Subcutaneous abdominal adipose tissue (tissue), 5 donors: ENCODE results near the gene LRRC15.

ENCODE experiments used
- H3K27ac ChIP-seq: one replicate; pipeline ENCODE4 v1.7.0; 2013; ENCODE audit warnings: low read depth, mild to moderate bottlenecking, inconsistent platforms, low read length, moderate library complexity
- H3K27me3 ChIP-seq, 5 donors: one replicate each; pipeline ENCODE4 v1.7.0; 2013; ENCODE audit warnings: low read length in 5 of 5, inconsistent platforms in 1 of 5; ENCODE audit not compliant: control insufficient read depth in 5 of 5, insufficient read depth in 4 of 5
- H3K36me3 ChIP-seq, 5 donors: one replicate each; pipeline ENCODE4 v1.7.0; 2013; ENCODE audit warnings: low read length in 5 of 5; ENCODE audit not compliant: control insufficient read depth in 5 of 5, insufficient read depth in 5 of 5
- H3K4me1 ChIP-seq, 5 donors: one replicate each; pipeline ENCODE4 v1.7.0; 2013; ENCODE audit warnings: low read length in 5 of 5, mild to moderate bottlenecking in 3 of 5, moderate library complexity in 1 of 5; ENCODE audit not compliant: control insufficient read depth in 5 of 5, insufficient read depth in 5 of 5
- H3K4me3 ChIP-seq, 5 donors: one replicate each; pipeline ENCODE4 v1.7.0; 2013; ENCODE audit warnings: low read length in 5 of 5, low read depth in 1 of 5
- H3K9ac ChIP-seq, 5 donors: one replicate each; pipeline ENCODE4 v1.7.0; 2013; ENCODE audit warnings: low read length in 5 of 5, mild to moderate bottlenecking in 4 of 5, moderate library complexity in 3 of 5
- H3K9me3 ChIP-seq, 5 donors: one replicate each; pipeline ENCODE4 v1.7.0; 2013; ENCODE audit warnings: low read length in 5 of 5; ENCODE audit not compliant: control insufficient read depth in 5 of 5
- donor health status: healthy.
- donor health status: healthy.
- donor health status: healthy.
- donor health status: healthy.
- donor health status: healthy.

The LRRC15 gene

DNA sequence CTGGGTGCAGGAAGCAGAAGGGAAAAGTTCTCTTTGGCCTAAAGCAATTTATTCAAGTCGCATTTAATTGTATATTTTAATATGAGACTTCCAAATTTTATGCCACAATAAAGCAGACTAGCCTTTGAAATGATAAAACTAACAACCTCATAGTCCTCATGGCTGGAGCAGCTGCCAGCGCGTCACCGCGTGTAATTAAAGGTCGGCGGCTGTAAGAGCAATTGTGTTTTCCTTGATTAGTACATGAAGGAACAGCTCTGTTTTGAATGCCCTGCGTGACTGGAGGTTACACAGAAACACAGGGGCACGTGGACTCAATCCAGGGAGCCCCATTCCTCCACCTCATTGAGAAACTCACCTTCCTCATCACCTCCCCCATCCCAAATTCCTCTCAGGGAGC, 10.1 kb upstream of the LRRC15 start:
- H3K36me3 ChIP-seq = no peaks in the 10 kb centered on the region
- H3K4me1 ChIP-seq = peaks cover 0 to 4% (median 0%) of the 10 kb centered on the region in 5 donors
- no peak overlapping the region for H3K4me3 ChIP-seq
- peaks cover 3 to 26% (median 21%) of the 10 kb centered on the region in 5 donors for H3K27me3 ChIP-seq
- H3K27ac ChIP-seq = no peak overlapping the region
- H3K9ac ChIP-seq = no peak overlapping the region
- H3K9me3 ChIP-seq = no peaks in the 10 kb centered on the region

- no peaks in the 10 kb centered on the region for H3K36me3 ChIP-seq
- H3K4me3 ChIP-seq = no peak overlapping the region
- H3K27me3 ChIP-seq = peaks cover 3 to 26% (median 19%) of the 10 kb centered on the region in 5 donors
- H3K27ac ChIP-seq = no peak overlapping the region
- H3K4me1 ChIP-seq = peaks cover 0 to 4% (median 0%) of the 10 kb centered on the region in 5 donors
- H3K9me3 ChIP-seq = no peaks in the 10 kb centered on the region
- H3K9ac ChIP-seq = no peak overlapping the region
These were observed 9.7 kb upstream of the LRRC15 start for GRCh38 chr3:194379231-194379630.

- Histone ChIP-seq H3K27me3 (peaks cover 3 to 23% (median 11%) of the 10 kb centered on the region in 5 donors), H3K9ac (no peak overlapping the region), H3K9me3 (no peaks in the 10 kb centered on the region)
These were observed 8.2 kb upstream of the LRRC15 start for GRCh38 chr3:194377708-194378107.

DNA sequence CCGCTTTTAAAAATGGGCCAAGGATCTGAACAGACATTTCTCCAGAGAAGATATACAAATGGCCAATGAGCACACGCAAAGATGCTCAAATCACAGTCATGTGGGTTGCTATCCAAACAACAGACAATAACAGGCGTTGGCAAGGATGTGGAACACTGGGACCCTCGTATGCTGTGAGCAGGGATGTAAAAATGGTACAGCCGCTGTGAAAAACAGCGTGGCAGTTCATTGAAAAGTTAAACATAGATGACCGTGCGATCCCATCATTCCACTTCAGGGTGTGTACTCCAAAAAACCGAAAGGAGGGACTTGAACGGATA, 6.7 kb upstream of the LRRC15 start:
- Histone ChIP-seq H3K27ac (no peak overlapping the region), H3K36me3 (no peaks in the 10 kb centered on the region), H3K9me3 (no peaks in the 10 kb centered on the region), H3K4me1 (peaks cover 0 to 4% (median 0%) of the 10 kb centered on the region in 5 donors), H3K27me3 (peaks cover 3 to 24% (median 11%) of the 10 kb centered on the region in 5 donors), H3K9ac (no peak overlapping the region), H3K4me3 (no peak overlapping the region)

More at GRCh38 chr3:194377708-194378107, 8.2 kb upstream of the LRRC15 start:
- Histone ChIP-seq H3K4me3 (no peak overlapping the region), H3K36me3 (no peaks in the 10 kb centered on the region), H3K4me1 (peaks cover 0 to 4% (median 0%) of the 10 kb centered on the region in 5 donors), H3K27ac (no peak overlapping the region)

DNA sequence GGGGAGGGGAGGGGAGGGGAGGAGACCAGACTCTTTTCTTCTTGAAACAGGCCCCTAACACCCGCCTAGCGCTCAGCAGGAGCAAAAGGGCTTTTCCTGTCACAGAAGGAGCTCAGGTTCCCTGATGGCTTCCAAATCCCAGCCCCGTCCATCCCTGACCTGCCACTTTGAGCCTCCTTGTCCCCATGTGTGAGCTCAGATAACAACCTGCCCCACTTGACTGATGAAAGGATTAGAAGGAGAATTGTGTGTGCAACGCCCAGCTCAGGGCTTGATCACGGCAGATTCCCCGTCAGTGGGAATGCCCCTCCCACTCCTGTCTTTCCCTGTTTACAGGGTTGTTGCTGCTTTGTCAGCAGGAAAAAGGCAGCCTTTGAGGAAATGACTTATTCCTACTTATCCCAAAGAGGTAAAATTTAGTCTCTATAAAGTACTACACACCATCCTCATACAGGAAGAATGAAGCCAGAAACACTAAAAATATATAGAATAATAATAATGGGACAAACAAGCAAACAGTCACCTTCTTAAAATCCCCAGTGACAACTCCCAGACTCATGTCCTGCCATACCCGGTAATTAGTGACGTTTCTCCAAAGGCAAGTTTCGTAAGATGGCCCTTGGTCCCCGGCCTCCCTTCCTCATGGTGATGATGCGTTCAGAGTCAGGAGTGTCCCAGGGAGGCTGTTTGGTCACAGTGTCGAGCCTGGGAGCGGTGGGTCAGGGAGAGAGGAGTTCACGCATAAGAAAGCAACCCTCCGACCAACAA, 6.1 kb upstream of the LRRC15 start:
- H3K9ac ChIP-seq = no peak overlapping the region
- no peaks in the 10 kb centered on the region for H3K36me3 ChIP-seq
- H3K27ac ChIP-seq = no peak overlapping the region
- no peak overlapping the region for H3K4me3 ChIP-seq
- H3K4me1 ChIP-seq = peaks cover 0 to 4% (median 0%) of the 10 kb centered on the region in 5 donors
- peaks cover 3 to 27% (median 13%) of the 10 kb centered on the region in 5 donors for H3K27me3 ChIP-seq
- H3K9me3 ChIP-seq = no peaks in the 10 kb centered on the region

DNA sequence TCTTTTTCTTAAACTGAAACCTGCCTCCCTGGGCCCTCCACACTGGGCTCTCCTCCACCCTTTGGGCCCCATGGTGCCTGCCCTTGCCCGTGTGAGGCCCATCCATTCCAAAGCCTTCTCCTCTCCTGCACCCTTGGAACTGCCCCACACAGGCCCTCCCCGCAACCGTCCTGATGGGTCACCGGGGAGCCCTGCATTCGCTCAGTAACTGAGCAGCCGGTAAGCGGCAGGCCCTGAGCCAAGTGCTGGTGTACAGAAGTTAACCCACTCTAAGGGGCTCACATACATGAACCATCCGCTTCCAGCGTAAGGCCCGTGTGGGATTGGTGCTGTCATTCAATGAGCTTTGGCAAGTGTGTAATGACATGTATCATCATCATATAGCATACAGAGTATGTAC, 5.4 kb upstream of the LRRC15 start:
- H3K9ac ChIP-seq = no peak overlapping the region
- H3K36me3 ChIP-seq = no peaks in the 10 kb centered on the region
- H3K27me3 ChIP-seq = peaks cover 3 to 26% (median 12%) of the 10 kb centered on the region in 5 donors
- no peak overlapping the region for H3K4me3 ChIP-seq
- H3K4me1 ChIP-seq = peaks cover 0 to 4% (median 0%) of the 10 kb centered on the region in 5 donors
- H3K9me3 ChIP-seq = no peaks in the 10 kb centered on the region
- H3K27ac ChIP-seq = no peak overlapping the region

DNA sequence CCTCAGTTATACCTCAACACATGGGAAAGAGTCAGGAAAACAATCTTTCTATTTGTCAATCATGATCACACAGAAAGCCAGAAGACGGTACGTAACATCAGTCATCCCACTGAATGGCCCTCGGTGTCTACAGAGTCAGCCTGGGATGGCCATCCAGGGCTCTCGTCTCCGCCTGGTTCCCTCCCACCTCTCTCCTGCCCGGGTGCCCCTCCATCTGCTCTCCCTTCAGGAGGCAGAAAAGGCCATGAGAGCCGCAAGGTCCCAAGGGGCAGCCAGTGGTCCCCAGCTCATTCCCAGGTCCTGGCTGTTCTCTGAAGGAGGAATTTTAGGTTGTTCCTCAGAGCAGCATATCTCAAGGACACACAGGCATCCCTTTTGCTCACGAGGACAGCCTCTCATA, 4.4 kb upstream of the LRRC15 start:
- no peak overlapping the region for H3K4me3 ChIP-seq
- peaks cover 5 to 29% (median 16%) of the 10 kb centered on the region in 5 donors for H3K27me3 ChIP-seq
- no peak overlapping the region for H3K27ac ChIP-seq
- H3K9me3 ChIP-seq = no peaks in the 10 kb centered on the region
- no peaks in the 10 kb centered on the region for H3K36me3 ChIP-seq
- H3K4me1 ChIP-seq = peaks cover 0 to 7% (median 0%) of the 10 kb centered on the region in 5 donors
- no peak overlapping the region for H3K9ac ChIP-seq

DNA sequence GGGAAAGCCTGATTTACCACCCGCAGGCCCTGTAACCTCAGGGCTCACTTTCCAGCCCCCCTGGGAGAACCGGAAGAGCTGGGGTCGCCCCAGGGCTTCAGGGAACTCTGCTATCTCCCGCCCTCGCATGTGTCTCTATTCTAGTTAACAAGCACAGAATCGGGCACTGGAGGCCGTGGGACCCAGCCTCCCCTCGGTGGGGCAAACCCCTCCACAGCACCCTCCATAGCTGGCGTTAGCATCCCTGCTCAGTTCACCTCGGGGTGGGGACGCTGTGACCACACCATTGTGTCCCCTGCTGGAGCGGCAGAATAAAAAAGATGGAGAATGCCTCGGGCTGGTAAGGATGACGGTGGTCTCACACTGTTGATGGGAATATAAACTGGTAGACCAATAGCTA, 3.5 kb upstream of the LRRC15 start:
- no peak overlapping the region for H3K4me3 ChIP-seq
- no peaks in the 10 kb centered on the region for H3K36me3 ChIP-seq
- H3K27ac ChIP-seq = no peak overlapping the region
- H3K4me1 ChIP-seq = peaks cover 0 to 7% (median 0%) of the 10 kb centered on the region in 5 donors
- no peaks in the 10 kb centered on the region for H3K9me3 ChIP-seq
- H3K9ac ChIP-seq = no peak overlapping the region
- peaks cover 10 to 33% (median 22%) of the 10 kb centered on the region in 5 donors for H3K27me3 ChIP-seq

GRCh38 chr3:194370753-194371152, 1.2 kb upstream of the LRRC15 start:
- Histone ChIP-seq H3K36me3 (no peaks in the 10 kb centered on the region), H3K9ac (no peak overlapping the region), H3K4me3 (no peak overlapping the region), H3K27ac (no peak overlapping the region), H3K27me3 (peaks cover 10 to 32% (median 28%) of the 10 kb centered on the region in 5 donors), H3K9me3 (no peaks in the 10 kb centered on the region), H3K4me1 (peaks cover 0 to 7% (median 0%) of the 10 kb centered on the region in 5 donors)

DNA sequence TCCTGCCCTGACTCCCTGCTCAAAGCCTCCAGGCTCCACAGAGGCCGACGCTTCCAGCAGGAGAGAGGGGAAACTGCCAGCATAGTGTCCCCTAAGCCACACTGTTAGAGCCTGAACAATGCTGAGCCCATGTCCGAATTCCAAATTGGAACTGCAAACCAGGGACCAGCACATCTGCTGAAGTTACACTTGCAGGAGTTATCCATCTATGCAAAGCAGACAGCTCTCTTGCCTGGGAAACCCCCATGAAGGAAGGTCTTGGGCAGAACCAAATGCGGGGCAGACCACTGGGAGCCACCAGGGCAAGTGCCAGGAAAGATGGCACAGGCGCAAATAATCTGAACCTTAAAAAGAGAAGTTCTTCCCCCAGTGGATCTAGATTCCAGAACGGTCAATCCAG, 625 bp downstream of the LRRC15 start:
- Histone ChIP-seq H3K4me1 (peaks cover 0 to 18% (median 10%) of the 10 kb centered on the region in 5 donors), H3K9me3 (no peaks in the 10 kb centered on the region), H3K27me3 (peaks cover 10 to 32% (median 24%) of the 10 kb centered on the region in 5 donors), H3K27ac (no peak overlapping the region), H3K36me3 (no peaks in the 10 kb centered on the region), H3K4me3 (no peak overlapping the region), H3K9ac (no peak overlapping the region)
